DLD1 (cell line): ENCODE measurements around the gene MAP3K4.

Experiments used
- in situ Hi-C: cut with HindIII; loops from 2 replicates; pipeline ENCODE4 v1.10.0; 2017; ENCODE audit warnings: low sequenced_read_pairs

Gene MAP3K4

GRCh38 chr6:161031721-161032495 is 40.3 kb downstream of the MAP3K4 start:
- in situ Hi-C loops = no loop called here

GRCh38 chr6:161033667-161034066 is 42.1 kb downstream of the MAP3K4 start:
- in situ Hi-C loops = no loop called here

- in situ Hi-C loops = no loop called here
These were observed 43.8 kb downstream of the MAP3K4 start for GRCh38 chr6:161035182-161035980.

- in situ Hi-C loops = no loop called here
These were observed 44.4 kb downstream of the MAP3K4 start for GRCh38 chr6:161035981-161036263.

GRCh38 chr6:161037873-161038228 is 46.3 kb downstream of the MAP3K4 start:
- in situ Hi-C loops = no loop called here

GRCh38 chr6:161038229-161039031 is 46.9 kb downstream of the MAP3K4 start:
- in situ Hi-C loops = no loop called here

- in situ Hi-C loops = no loop called here
These were observed 49.7 kb downstream of the MAP3K4 start for GRCh38 chr6:161041274-161041673.

- in situ Hi-C loops = no loop called here
These were observed 52.8 kb downstream of the MAP3K4 start for GRCh38 chr6:161044335-161044734.

GRCh38 chr6:161048641-161049040 is 57.1 kb downstream of the MAP3K4 start:
- in situ Hi-C loops = loop anchor here (5.0 kb wide), 1 partner anchor 36 kb away; no protein-coding TSS in a partner anchor

GRCh38 chr6:161050134-161050765 is 58.7 kb downstream of the MAP3K4 start:
- in situ Hi-C loops = no loop called here

- in situ Hi-C loops = no loop called here
These were observed 61.5 kb downstream of the MAP3K4 start for GRCh38 chr6:161053103-161053502.

GRCh38 chr6:161054876-161055275 is 63.3 kb downstream of the MAP3K4 start:
- in situ Hi-C loops = no loop called here

- in situ Hi-C loops = no loop called here
These were observed 64.9 kb downstream of the MAP3K4 start for GRCh38 chr6:161056451-161056850.

GRCh38 chr6:161057103-161058091 is 65.8 kb downstream of the MAP3K4 start:
- in situ Hi-C loops = no loop called here

GRCh38 chr6:161058741-161059140 is 67.2 kb downstream of the MAP3K4 start:
- in situ Hi-C loops = no loop called here

- in situ Hi-C loops = no loop called here
These were observed 70.0 kb downstream of the MAP3K4 start for GRCh38 chr6:161061576-161061975.

GRCh38 chr6:161064915-161065314 is 73.3 kb downstream of the MAP3K4 start:
- in situ Hi-C loops = no loop called here

GRCh38 chr6:161066511-161066910 is 74.9 kb downstream of the MAP3K4 start:
- in situ Hi-C loops = no loop called here

GRCh38 chr6:161067749-161068148 is 76.2 kb downstream of the MAP3K4 start:
- in situ Hi-C loops = no loop called here

- in situ Hi-C loops = no loop called here
These were observed 76.8 kb downstream of the MAP3K4 start for GRCh38 chr6:161068321-161068741.
